SK-N-MC (cell line): ENCODE data around the gene RBM5.

Source experiments
- EZH2 ChIP-seq: fragments of 200-600 bp; sonication (generic); IDR thresholded peaks from one replicate; pipeline ENCODE4 v1.6.1; 2017; ENCODE audit warnings: antibody characterized with exemption
- POLR2AphosphoS5 ChIP-seq: IDR thresholded peaks from 2 replicates; pipeline ENCODE4 v1.6.1; 2012; ENCODE audit warnings: mild to moderate bottlenecking, low read depth, low read length, borderline replicate concordance

GRCh38 chr3:50164481-50164880 is 75.8 kb downstream of the RBM5 start:
- TF ChIP-seq POLR2AphosphoS5 (no peak), EZH2 (no peak)
